GM23338 (cell line): ENCODE data around the gene OPN4. TPM values are rescaled to one million over a fixed set of nuclear protein-coding genes. Genes with fewer than 3 reads are reported as not detected.

Experiments
- ATAC-seq: fragments of 200-7000 bp; cut with Tn5 transposase; 3 replicates; pipeline ENCODE4 v1.9.1; 2020
- DNase-seq: peaks from one replicate; pipeline ENCODE4 v3.0.0-alpha.2; 2015; ENCODE audit warnings: low spot score
- H2AFZ ChIP-seq: fragments of 200-600 bp; sonication (generic); 2 replicates; pipeline ENCODE4 v1.8.0; 2016; ENCODE audit warnings: antibody characterized with exemption, mild to moderate bottlenecking, moderate library complexity
- H3F3A ChIP-seq: fragments of 200-600 bp; sonication (generic); replicated peaks from 2 replicates; pipeline ENCODE4 v1.8.0; 2017; ENCODE audit warnings: antibody characterized with exemption, mixed run types, low read depth
- H3K27ac ChIP-seq: fragments of 200-600 bp; sonication (generic); 2 replicates; pipeline ENCODE4 v1.6.1; 2016; ENCODE audit warnings: low read depth
- H3K27me3 ChIP-seq: fragments of 200-600 bp; sonication (generic); 2 replicates; pipeline ENCODE4 v1.8.0; 2016; ENCODE audit warnings: mild to moderate bottlenecking, mixed run types, moderate library complexity; ENCODE audit not compliant: insufficient read depth
- H3K36me3 ChIP-seq: fragments of 200-600 bp; sonication (generic); 2 replicates; pipeline ENCODE4 v1.8.0; 2016; ENCODE audit warnings: mild to moderate bottlenecking; ENCODE audit not compliant: insufficient read depth
- H3K4me1 ChIP-seq: fragments of 200-600 bp; sonication (generic); 2 replicates; pipeline ENCODE4 v1.8.0; 2016; ENCODE audit warnings: mild to moderate bottlenecking, moderate library complexity; ENCODE audit not compliant: insufficient read depth
- H3K4me2 ChIP-seq: fragments of 200-600 bp; sonication (generic); 2 replicates; pipeline ENCODE4 v1.7.1; 2017; ENCODE audit warnings: mixed run types
- H3K4me3 ChIP-seq: fragments of 200-600 bp; sonication (generic); 2 replicates; pipeline ENCODE4 v1.6.1; 2016; ENCODE audit warnings: mixed run types
- H3K79me2 ChIP-seq: fragments of 200-600 bp; sonication (generic); replicated peaks from 2 replicates; pipeline ENCODE4 v1.8.0; 2017; ENCODE audit warnings: mild to moderate bottlenecking; ENCODE audit not compliant: insufficient read depth
- H3K9me2 ChIP-seq: fragments of 200-600 bp; sonication (generic); 2 replicates; pipeline ENCODE4 v1.8.0; 2017; ENCODE audit not compliant: insufficient read depth
- H4K20me1 ChIP-seq: fragments of 200-600 bp; sonication (generic); replicated peaks from 2 replicates; pipeline ENCODE4 v1.8.0; 2017; ENCODE audit warnings: mild to moderate bottlenecking; ENCODE audit not compliant: insufficient read depth
- H3K27ac Mint-ChIP-seq: 2 replicates; pipeline ENCODE4 v1.8.0; 2020; ENCODE audit warnings: inconsistent platforms, mild to moderate bottlenecking, moderate library complexity, mixed read lengths
- H3K27me3 Mint-ChIP-seq: 3 replicates; pipeline ENCODE4 v1.8.0; 2022; ENCODE audit warnings: low read depth, mild to moderate bottlenecking, moderate library complexity, mixed read lengths, inconsistent platforms; ENCODE audit not compliant: insufficient read depth, poor library complexity
- H3K36me3 Mint-ChIP-seq: 3 replicates; pipeline ENCODE4 v1.8.0; 2021; ENCODE audit warnings: low read depth, mild to moderate bottlenecking, inconsistent platforms, moderate library complexity, mixed read lengths
- H3K4me1 Mint-ChIP-seq: 3 replicates; pipeline ENCODE4 v1.8.0; 2020; ENCODE audit warnings: mild to moderate bottlenecking, inconsistent platforms, mixed read lengths
- H3K4me3 Mint-ChIP-seq: 3 replicates; pipeline ENCODE4 v1.8.0; 2021; ENCODE audit warnings: moderate library complexity, mild to moderate bottlenecking, inconsistent platforms, mixed read lengths
- H3K9me3 Mint-ChIP-seq: 3 replicates; pipeline ENCODE4 v1.8.0; 2020; ENCODE audit warnings: moderate library complexity, mild to moderate bottlenecking, inconsistent platforms, mixed read lengths
- CREB1 ChIP-seq: fragments of 250-450 bp; sonication (Bioruptor Pico); IDR thresholded peaks from 2 replicates; pipeline ENCODE4 v1.5.0; 2020; ENCODE audit warnings: low read depth, mild to moderate bottlenecking, moderate library complexity
- ETS1 ChIP-seq: IDR thresholded peaks from 2 replicates; pipeline ENCODE4 v1.6.1; 2016; ENCODE audit warnings: antibody characterized with exemption
- EZH2phosphoT487 ChIP-seq: fragments of 200-600 bp; sonication (generic); IDR thresholded peaks from one replicate; pipeline ENCODE4 v1.8.1; 2018; ENCODE audit warnings: antibody characterized with exemption; ENCODE audit not compliant: unreplicated experiment
- JUNB ChIP-seq: IDR thresholded peaks from one replicate; pipeline ENCODE4 v1.6.1; 2016; ENCODE audit warnings: antibody characterized with exemption; ENCODE audit not compliant: unreplicated experiment
- NANOG ChIP-seq: IDR thresholded peaks from 2 replicates; pipeline ENCODE4 v1.6.1; 2016; ENCODE audit warnings: antibody characterized with exemption, borderline replicate concordance
- POLR2AphosphoS5 ChIP-seq: IDR thresholded peaks from 2 replicates; pipeline ENCODE4 v1.6.1; 2016; ENCODE audit warnings: antibody characterized with exemption, low read depth
- STAT1 ChIP-seq: IDR thresholded peaks from one replicate; pipeline ENCODE4 v1.6.1; 2016; ENCODE audit warnings: antibody characterized with exemption; ENCODE audit not compliant: unreplicated experiment
- ZNF114 ChIP-seq: fragments of 250-450 bp; sonication (Bioruptor Pico); IDR thresholded peaks from 2 replicates; pipeline ENCODE4 v1.5.0; 2020; ENCODE audit warnings: mild to moderate bottlenecking, moderate library complexity
- ZNF331 ChIP-seq: fragments of 250-450 bp; sonication (Bioruptor Pico); IDR thresholded peaks from 2 replicates; pipeline ENCODE4 v1.5.0; 2020; ENCODE audit warnings: low read depth, mild to moderate bottlenecking, moderate library complexity
- ZNF462 ChIP-seq: fragments of 250-450 bp; sonication (Bioruptor Pico); IDR thresholded peaks from 2 replicates; pipeline ENCODE4 v1.5.0; 2020; ENCODE audit warnings: mild to moderate bottlenecking, moderate library complexity
- polyA plus RNA-seq: library from polyadenylated mRNA; unstranded; fragments of >200 nt; fragmentation: Nextera tagmentation; extraction: Ambion mirVana; gene quantifications from 2 replicates; pipeline ENCODE4 v1.2.1, GENCODE V29; 2016
- total RNA-seq: library from RNA; depleted of rRNA; stranded (reverse); fragments of >200 nt; shearing (Covaris generic); gene quantifications from 2 replicates; pipeline ENCODE4 v1.2.3, GENCODE V29; 2014
- TF ChIP-seq, protein P1 (sequence below): IDR thresholded peaks from one replicate; pipeline ENCODE4 v1.6.1; 2018; ENCODE audit warnings: antibody characterized with exemption; ENCODE audit not compliant: unreplicated experiment

Gene OPN4
- total and polyA plus RNA-seq, 2 experiments from 2014 or later: not detected

DNA sequence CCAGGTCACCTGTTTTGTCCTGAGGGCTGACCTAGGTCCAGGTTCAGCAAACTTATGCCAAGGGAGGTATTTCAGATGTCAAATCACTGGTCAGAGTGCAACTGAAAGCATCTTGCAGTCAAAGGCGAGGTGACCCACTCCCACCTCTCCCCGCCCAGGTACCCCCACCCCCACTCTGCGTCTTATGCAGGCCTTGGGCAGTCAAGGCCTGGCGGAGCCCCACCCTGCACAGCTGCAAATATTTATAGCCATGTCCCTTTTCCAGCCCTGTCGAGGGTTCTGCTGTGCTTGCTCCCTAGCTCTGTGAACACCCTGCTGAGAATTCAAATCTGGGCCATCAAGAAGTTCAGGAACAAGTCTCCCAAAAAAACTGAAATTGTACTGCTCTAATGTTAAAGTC lies 61.5 kb downstream of the OPN4 start:
- Mint-ChIP-seq H3K9me3 (no peaks in the 10 kb centered on the region; the same call in 2 of the 3 replicates), H3K27me3 (peaks cover 14% of the 10 kb centered on the region), H3K36me3 (no peaks in the 10 kb centered on the region; the same call in 2 of the 3 replicates), H3K4me3 (no peak overlapping the region), H3K27ac (no peak overlapping the region), H3K4me1 (peaks cover 25% of the 10 kb centered on the region)
- DNase-seq (no peak), ATAC-seq (no peak)
- Histone ChIP-seq H3K4me1 (peaks cover 22% of the 10 kb centered on the region), H3K79me2 (no peaks in the 10 kb centered on the region), H3K4me2 (no peak overlapping the region), H3K9me2 (no peaks in the 10 kb centered on the region), H3K4me3 (no peak overlapping the region), H3K27me3 (no peaks in the 10 kb centered on the region), H4K20me1 (no peaks in the 10 kb centered on the region), H3F3A (peaks cover 6% of the 10 kb centered on the region; the same call in 1 of the 2 replicates), H3K36me3 (no peaks in the 10 kb centered on the region), H3K27ac (no peak overlapping the region), H2AFZ (peak overlapping the region; percentile 76; the same call in 1 of the 2 replicates)
- TF ChIP-seq ZNF331 (CRISPR knock-in tag): no peak
- TF ChIP-seq POLR2AphosphoS5: no peak
- no peak for TF ChIP-seq JUNB
- no peak for TF ChIP-seq CREB1
- TF ChIP-seq NANOG: no peak
- TF ChIP-seq, protein P1, sequence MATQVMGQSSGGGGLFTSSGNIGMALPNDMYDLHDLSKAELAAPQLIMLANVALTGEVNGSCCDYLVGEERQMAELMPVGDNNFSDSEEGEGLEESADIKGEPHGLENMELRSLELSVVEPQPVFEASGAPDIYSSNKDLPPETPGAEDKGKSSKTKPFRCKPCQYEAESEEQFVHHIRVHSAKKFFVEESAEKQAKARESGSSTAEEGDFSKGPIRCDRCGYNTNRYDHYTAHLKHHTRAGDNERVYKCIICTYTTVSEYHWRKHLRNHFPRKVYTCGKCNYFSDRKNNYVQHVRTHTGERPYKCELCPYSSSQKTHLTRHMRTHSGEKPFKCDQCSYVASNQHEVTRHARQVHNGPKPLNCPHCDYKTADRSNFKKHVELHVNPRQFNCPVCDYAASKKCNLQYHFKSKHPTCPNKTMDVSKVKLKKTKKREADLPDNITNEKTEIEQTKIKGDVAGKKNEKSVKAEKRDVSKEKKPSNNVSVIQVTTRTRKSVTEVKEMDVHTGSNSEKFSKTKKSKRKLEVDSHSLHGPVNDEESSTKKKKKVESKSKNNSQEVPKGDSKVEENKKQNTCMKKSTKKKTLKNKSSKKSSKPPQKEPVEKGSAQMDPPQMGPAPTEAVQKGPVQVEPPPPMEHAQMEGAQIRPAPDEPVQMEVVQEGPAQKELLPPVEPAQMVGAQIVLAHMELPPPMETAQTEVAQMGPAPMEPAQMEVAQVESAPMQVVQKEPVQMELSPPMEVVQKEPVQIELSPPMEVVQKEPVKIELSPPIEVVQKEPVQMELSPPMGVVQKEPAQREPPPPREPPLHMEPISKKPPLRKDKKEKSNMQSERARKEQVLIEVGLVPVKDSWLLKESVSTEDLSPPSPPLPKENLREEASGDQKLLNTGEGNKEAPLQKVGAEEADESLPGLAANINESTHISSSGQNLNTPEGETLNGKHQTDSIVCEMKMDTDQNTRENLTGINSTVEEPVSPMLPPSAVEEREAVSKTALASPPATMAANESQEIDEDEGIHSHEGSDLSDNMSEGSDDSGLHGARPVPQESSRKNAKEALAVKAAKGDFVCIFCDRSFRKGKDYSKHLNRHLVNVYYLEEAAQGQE: no peak
- no peak for TF ChIP-seq ZNF462
- TF ChIP-seq ZNF114 (CRISPR knock-in tag): no peak
- TF ChIP-seq ETS1: no peak
- no peak for TF ChIP-seq STAT1
- TF ChIP-seq EZH2phosphoT487: no peak
